ENCODE measurements around the gene CDC73.

DNA sequence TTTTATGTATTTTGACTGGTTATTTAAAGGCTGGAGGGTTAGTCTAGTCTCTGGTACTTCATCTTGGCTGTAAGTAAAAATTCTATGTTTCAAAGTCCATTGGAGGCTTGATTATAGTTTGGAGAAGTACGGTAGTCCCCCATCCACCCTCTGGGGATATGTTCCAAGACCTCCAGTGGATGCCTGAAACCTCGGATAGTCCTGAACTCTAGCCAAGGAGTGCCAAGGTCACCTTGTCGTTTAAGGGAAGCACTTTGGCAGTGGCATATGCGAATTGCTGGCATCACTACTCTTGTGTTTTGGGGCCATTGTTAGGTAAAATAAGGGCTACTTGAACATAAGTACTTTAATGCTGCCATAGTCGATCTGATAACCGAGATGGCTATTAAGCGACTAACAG is 18.4 kb downstream of the CDC73 start:
- TF ChIP-seq CTCF (conservative IDR thresholded peaks at IDR 0.05; ENCODE audit: low read length) (no peak), EZH2phosphoT487 (IDR thresholded peaks at IDR 0.05; ENCODE audit: borderline replicate concordance, low read depth, low read length) (no peak)
